GM18951 (cell line): ENCODE results near the gene CLDN3.
"Not testable (repeated sequence)": the region's sequence is repeated elsewhere in the genome, so short reads cannot be mapped to it uniquely, and the experiment has no call there.

ENCODE experiments used
- POLR2A ChIP-seq: IDR thresholded peaks from 4 replicates; pipeline ENCODE4 v1.6.1; 2011; ENCODE audit warnings: mild to moderate bottlenecking; ENCODE audit not compliant: insufficient read length, insufficient read depth; ENCODE audit errors: extremely low read depth
- in situ Hi-C: fragments of 300-500 bp; cut with MboI; formaldehyde crosslinking; loops from one replicate; pipeline ENCODE4 v1.12.0; 2022; ENCODE audit warnings: low sequenced_read_pairs, mixed read lengths, inconsistent platforms; ENCODE audit not compliant: unreplicated experiment

Gene CLDN3

DNA sequence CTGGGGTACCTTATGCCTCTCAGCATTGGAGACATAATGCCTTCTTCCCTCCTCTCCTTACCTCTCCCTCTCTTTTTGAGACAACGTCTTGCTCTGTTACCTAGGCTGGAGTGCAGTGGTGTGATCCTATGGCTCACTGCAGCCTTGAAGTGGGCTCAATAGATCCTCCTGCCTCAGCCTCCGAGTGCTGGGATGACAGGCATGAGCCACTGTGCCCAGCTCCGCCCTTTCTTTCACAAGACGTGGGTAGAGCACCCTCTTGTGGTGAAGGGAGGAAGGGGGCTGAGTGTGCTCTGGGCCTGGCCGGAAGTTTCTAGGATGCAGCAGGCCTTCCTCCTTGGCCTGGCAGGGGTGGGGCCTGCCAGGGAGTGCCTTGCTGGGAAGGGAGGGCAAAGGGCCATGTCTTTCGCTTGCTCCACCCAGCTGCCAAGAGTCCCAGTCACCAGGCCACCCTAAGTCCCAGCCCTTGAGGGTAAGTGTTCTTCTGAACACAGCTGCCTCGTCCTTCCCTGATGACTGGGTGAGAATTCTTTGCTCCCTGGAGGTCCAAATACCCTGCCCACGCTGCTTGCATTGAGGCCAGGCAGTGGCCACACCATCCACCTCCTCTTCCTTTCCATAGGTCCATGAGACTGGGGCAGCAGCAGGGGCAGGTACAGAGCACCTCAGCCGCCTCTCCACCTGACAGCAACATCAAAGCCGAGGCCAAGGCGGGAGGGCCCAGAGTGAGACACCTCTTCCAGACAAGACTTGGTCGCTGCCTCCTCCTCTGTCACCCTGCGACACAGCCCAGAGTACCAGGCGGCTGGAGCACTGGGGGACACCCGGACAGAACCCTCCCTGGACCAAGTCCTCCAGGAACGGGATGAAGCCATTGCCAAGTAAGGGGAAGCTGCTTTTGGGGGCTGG is 35.2 kb downstream of the CLDN3 start:
- TF ChIP-seq POLR2A, result peak; percentile 19
- in situ Hi-C loops, result no loop called here

DNA sequence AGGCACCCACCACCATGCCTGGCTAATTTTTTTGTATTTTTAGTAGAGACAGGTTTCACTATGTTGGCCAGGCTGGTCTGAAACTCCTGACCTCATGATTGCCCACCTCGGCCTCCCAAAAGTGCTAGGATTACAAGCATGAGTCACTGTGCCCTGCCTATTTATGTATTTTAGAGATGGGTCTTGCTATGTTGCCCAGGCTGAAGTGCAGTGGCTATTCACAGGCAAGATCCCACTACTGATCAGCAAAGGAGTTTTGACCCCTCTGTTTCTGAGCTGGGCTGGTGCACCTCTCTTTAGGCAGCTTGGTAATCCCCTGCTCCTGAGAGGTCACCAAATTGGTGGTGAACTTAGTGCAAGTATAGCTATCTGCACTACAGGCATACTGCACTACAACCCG is 37.7 kb downstream of the CLDN3 start:
- no peak for TF ChIP-seq POLR2A
- in situ Hi-C loops, result no loop called here

DNA sequence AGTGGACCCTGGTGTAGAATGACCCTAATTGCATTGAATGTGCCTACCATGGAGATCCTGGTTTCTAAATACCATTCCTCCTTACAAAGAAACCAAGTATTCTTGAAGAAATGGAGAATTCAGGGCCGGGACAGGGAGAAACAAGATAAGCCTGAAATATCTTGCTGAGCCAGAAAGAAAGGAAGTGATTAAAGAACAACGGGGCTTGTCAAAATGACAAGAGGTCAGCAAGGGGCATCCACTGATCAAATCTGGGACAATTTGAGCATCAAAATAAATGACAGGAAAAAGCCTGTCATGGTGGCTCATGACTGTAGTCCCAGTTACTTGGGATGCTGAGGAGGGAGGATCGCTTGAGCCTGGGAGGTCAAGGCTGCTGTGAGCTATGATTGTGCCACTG is 39.6 kb downstream of the CLDN3 start:
- in situ Hi-C loops, result no loop called here
- TF ChIP-seq POLR2A, result no peak

DNA sequence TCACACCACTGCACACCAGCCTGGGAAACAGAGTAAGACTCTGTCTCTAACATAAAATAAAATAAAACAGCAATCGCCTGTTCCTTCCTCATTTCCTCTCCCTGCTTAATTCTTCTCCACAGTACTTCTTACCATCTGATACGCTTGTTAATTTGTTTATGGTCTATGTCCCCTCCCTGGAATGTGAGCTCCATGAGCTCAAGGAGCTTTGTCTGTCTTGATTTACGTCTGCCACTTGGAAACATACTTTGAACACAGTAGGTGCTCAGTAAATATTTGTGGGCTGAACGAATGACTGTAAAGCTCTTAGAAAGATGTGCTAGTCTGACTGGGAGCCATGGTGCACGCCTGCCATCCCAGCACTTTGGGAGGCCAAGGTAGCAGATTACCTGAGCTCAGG is 41.5 kb downstream of the CLDN3 start:
- TF ChIP-seq POLR2A, result no peak
- in situ Hi-C loops, result no loop called here

DNA sequence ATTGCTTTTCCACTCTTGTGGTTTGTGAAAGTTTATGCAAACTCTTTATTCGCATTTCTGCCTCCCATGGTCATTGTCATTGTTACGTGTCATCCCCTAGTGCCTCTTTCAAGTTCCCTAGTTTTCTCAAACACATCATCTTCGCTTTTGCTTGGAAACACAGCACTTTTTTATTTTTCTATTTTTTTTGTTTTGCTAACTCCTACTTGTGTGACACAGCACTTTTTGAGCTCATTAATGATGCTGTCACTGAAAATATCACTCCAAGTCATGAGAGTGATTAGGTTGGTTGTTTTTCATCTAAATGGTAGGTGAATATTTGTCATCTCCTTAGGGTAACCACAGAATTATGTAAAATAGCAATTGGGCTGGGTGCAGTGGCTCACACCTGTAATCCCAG is 42.1 kb downstream of the CLDN3 start:
- no peak for TF ChIP-seq POLR2A
- in situ Hi-C loops, result no loop called here

DNA sequence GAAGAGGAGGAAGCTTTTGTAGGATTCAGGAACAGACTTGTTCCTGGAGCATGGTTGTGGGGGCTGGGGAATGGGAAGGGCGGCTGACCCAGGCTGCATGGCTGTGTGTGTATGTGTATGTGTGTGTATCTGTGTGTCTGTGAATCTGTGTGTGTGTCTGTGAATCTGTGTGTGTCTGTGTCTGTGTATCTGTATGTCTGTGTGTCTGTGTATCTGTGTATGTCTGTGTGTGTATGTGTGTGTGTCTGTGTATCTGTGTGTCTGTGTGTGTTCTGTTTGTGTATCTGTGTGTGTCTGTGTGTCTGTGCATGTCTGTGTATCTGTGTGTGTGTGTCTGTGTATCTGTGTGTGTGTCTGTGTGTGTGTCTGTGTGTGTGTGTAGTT is 44.0 kb downstream of the CLDN3 start:
- TF ChIP-seq POLR2A, result no peak
- in situ Hi-C loops, result no loop called here

DNA sequence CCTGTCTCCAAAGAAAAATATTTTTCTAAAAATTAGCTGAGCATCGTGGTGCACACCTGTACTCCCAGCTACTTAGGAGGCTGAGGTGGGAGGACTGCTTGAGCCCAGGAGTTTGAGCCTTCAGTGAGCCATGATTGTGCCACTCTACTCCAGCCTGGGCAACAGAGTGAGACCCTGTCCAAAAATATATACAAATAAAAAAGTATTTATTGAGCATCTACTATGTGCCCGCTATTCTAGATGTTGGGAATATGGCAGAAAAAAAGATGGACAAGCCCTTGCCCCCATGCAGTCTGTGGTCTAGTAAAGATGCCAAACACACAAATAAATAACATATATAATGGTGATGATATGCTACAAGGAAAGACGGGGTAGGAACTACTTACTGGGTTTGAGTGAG is 46.3 kb downstream of the CLDN3 start:
- in situ Hi-C loops, result no loop called here
- no peak for TF ChIP-seq POLR2A

DNA sequence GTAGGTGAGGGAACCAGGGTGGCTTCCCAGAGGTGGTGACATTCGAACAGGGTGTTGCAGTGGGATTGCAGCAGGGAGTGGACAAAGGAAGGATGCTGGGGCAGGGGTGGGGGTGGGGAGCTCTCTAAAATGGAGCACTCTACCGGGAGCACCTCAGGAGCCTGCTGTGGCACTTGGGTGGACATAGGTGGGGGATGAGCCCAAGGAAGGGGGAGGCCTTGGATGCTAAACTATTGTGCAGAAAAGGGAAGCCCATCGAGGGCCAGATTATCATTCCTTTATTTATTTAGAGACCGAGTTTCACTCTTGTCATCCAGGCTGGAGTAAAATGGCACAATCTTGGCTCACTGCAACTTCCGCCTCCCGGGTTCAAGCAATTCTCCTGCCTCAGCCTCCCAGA is 47.3 kb downstream of the CLDN3 start:
- no peak for TF ChIP-seq POLR2A
- in situ Hi-C loops, result no loop called here

DNA sequence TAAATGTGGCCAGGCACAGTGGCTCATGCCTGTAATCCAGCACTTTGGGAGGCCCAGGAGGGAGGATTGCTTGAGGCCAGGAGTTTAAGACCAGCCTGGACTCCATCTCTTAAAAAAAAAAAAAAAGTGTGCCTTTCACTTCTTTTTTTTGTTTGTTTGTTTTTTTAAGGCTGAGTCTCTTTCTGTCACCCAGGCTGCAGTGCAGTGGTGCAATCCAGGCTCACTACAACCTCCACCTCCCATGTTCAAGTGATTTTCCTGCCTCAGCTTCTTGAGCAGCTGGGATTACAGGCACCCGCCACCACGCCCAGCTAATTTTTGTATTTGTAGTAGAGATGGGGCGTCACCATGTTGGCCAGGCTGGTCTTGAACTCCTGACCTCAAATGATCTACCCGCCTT is 47.9 kb downstream of the CLDN3 start:
- in situ Hi-C loops, result not testable (repeated sequence)

DNA sequence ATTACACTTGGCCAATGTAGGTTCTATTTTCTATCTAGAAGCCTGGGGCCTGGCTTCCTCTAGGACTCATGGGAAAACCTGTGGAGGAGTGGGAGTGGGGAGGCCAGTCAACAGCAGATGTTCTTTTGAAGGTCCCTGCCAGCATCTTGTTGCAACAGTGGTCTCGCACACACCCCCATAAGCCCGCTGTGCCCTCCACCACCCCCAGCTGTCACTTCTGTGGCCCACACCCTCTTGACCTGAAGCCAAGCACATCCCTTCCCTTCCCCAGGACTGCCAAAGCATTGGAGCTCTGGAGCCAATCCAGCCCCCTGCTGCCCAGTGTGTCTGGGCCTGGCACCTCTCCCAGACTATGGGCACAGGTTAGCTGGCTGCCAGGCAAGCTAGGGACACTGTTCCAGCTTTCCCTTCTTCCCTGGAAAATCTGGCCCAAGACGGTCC is 48.7 kb downstream of the CLDN3 start:
- in situ Hi-C loops, result no loop called here
- no peak for TF ChIP-seq POLR2A

DNA sequence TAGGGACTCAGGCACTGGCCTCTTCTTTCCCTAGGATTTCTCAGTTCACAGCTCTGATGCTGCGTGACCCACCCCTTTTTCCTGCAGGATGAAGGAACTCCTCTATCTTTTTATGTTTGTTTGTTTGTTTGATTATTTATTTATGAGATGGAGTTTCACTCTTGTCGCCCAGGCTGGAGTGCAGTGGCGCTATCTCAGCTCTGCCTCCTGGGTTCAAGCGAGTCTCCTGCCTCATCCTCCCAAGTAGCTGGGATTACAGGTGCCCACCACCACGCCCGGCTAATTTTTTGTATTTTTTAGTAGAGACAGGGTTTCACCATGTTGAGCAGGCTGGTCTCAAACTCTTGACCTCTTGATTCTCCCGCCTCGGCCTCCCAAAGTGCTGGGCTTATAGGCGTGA is 49.6 kb downstream of the CLDN3 start:
- in situ Hi-C loops, result not testable (repeated sequence)

DNA sequence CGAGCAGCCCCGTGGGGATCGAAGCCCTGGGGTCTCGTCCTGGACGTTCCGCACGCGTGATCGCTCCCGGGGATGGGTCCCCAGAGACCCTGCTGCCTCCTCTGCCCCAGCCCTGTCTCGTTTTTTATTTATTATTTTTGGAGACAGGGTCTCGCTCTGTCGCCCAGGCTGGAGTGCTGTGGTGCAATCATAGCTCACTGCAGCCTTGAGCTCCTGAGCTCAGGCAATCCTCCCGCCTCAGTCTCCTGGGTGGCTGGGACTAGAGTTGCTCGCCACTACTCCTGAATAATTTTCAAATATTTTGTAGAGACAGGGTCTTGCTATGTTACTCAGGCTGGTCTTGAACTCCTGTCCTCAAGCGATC is 50.3 kb downstream of the CLDN3 start:
- in situ Hi-C loops, result loop anchor here (10.0 kb wide), 1 partner anchor 115 kb away; no protein-coding TSS in a partner anchor

More for the DNA sequence above, 50.3 kb downstream of the CLDN3 start:
- TF ChIP-seq POLR2A, result no peak
